GM21528 (cell line): Measurements from ENCODE around the gene YBX3.

ENCODE experiments used
- ATAC-seq: cut with Tn5 transposase; IDR thresholded peaks from one replicate; pipeline ENCODE4 v1.9.1; 2021; ENCODE audit warnings: mild to moderate bottlenecking, moderate library complexity; ENCODE audit not compliant: unreplicated experiment, low FRiP score

YBX3 gene

GRCh38 chr12:10672231-10672868, 50.8 kb downstream of the YBX3 start:
- no peak for ATAC-seq

GRCh38 chr12:10669533-10669932, 53.6 kb downstream of the YBX3 start:
- no peak for ATAC-seq

- no peak for ATAC-seq
These were observed 54.6 kb downstream of the YBX3 start for GRCh38 chr12:10668526-10668925.

- ATAC-seq: no peak
These were observed 55.5 kb downstream of the YBX3 start for GRCh38 chr12:10667581-10667980.

- no peak for ATAC-seq
These were observed 58.6 kb downstream of the YBX3 start for GRCh38 chr12:10664499-10664898.

- ATAC-seq: no peak
These were observed 59.3 kb downstream of the YBX3 start for GRCh38 chr12:10663869-10664268.

GRCh38 chr12:10661338-10661737, 61.8 kb downstream of the YBX3 start:
- ATAC-seq: no peak

- no peak for ATAC-seq
These were observed 69.1 kb downstream of the YBX3 start for GRCh38 chr12:10654003-10654402.

- ATAC-seq: no peak
These were observed 70.9 kb downstream of the YBX3 start for GRCh38 chr12:10652192-10652591.
